Type B pancreatic cell (in vitro differentiated cells): ENCODE results near the gene SLC25A5. TPM values are rescaled to one million over a fixed set of nuclear protein-coding genes. Genes with fewer than 3 reads are reported as not detected.

Source experiments
- DNase-seq: peaks from one replicate; pipeline ENCODE4 v3.0.0; 2021; ENCODE audit warnings: mixed read lengths; ENCODE audit not compliant: unreplicated experiment; ENCODE audit errors: extremely low spot score
- H3K27ac Mint-ChIP-seq: 2 replicates; pipeline ENCODE4 v1.8.0; 2021; ENCODE audit warnings: mild to moderate bottlenecking, mixed read lengths
- H3K27me3 Mint-ChIP-seq: 2 replicates; pipeline ENCODE4 v1.8.0; 2021; ENCODE audit warnings: mixed read lengths
- H3K36me3 Mint-ChIP-seq: 2 replicates; pipeline ENCODE4 v1.8.0; 2021; ENCODE audit warnings: mixed read lengths
- H3K4me1 Mint-ChIP-seq: one replicate; pipeline ENCODE4 v1.8.0; 2021; ENCODE audit warnings: mixed read lengths; ENCODE audit not compliant: unreplicated experiment
- H3K4me3 Mint-ChIP-seq: 2 replicates; pipeline ENCODE4 v1.8.0; 2021; ENCODE audit warnings: mild to moderate bottlenecking, mixed read lengths
- H3K9me3 Mint-ChIP-seq: 2 replicates; pipeline ENCODE4 v1.8.0; 2021; ENCODE audit warnings: mixed read lengths
- long read RNA-seq: library from polyadenylated mRNA; unstranded; transcript quantifications from one replicate; pipeline ENCODE4 v2.0.0, GENCODE V29; 2020
- total RNA-seq: library from RNA; stranded (reverse); gene quantifications from 2 replicates; pipeline ENCODE4 v1.2.1, GENCODE V29; 2021; ENCODE audit warnings: low replicate concordance
- TF ChIP-seq, protein P1 (sequence below): fragments of 200-600 bp; sonication (generic); conservative IDR thresholded peaks from 2 replicates; pipeline ENCODE4 v1.5.0; 2021; ENCODE audit warnings: antibody characterized with exemption, mild to moderate bottlenecking

Gene SLC25A5
- total RNA-seq, result 428 and 470 TPM in 2 replicates
- long read RNA-seq, transcript SLC25A5-201 (4 exons, 1,274 nt), result major isoform, 2,098 of 2,133 reads
- long read RNA-seq, partial matches to known transcripts, result 3 of 2,133 reads
- long read RNA-seq, other reads (novel, unspliced or antisense), result 28 of 2,133 reads

DNA sequence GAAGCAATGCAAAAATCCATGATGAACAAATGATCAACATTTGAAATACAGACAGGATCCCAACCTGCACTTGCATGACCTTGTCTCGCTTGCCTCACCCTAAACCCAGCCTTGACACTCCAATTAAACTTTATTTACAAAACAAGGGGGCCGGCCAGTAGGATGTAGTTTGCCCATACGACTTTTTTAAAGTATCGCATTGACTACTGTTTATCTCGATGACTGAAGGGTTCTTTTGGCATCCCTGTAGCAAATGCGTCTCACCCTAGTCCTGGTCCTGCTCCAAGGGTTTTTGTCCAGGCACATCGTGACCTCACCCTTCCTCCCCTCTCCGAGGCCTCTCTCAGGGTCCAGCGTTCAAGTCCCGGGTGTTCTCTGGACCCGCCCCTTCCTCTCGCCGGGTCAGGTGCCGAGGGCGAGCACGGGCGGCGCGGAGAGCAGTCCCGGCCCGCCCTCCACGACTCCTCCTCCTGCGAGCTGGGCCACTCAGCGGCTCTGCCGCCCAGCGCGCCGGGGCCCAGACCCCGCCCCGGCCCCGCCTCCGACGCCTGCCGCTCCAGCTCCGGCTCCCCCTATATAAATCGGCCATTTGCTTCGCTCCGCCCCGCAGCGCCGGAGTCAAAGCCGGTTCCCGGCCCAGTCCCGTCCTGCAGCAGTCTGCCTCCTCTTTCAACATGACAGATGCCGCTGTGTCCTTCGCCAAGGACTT lies at the start of gene SLC25A5:
TSS of gene SLC25A5 (plus strand) at position 603 of the 709 bp plus-strand sequence. CDS start at position 675, 72 bp downstream.
- no peaks in the 10 kb centered on the region for H3K27me3 Mint-ChIP-seq
- H3K9me3 Mint-ChIP-seq, result no peaks in the 10 kb centered on the region
- no peaks in the 10 kb centered on the region for H3K4me1 Mint-ChIP-seq
- peak within 1 kb of the TSS; percentile 86 for H3K27ac Mint-ChIP-seq
- peaks cover 7% of the 10 kb centered on the region for H3K36me3 Mint-ChIP-seq
- peak; percentile 83 for DNase-seq
- peak within 1 kb of the TSS; percentile 90 for H3K4me3 Mint-ChIP-seq
- TF ChIP-seq, protein P1, sequence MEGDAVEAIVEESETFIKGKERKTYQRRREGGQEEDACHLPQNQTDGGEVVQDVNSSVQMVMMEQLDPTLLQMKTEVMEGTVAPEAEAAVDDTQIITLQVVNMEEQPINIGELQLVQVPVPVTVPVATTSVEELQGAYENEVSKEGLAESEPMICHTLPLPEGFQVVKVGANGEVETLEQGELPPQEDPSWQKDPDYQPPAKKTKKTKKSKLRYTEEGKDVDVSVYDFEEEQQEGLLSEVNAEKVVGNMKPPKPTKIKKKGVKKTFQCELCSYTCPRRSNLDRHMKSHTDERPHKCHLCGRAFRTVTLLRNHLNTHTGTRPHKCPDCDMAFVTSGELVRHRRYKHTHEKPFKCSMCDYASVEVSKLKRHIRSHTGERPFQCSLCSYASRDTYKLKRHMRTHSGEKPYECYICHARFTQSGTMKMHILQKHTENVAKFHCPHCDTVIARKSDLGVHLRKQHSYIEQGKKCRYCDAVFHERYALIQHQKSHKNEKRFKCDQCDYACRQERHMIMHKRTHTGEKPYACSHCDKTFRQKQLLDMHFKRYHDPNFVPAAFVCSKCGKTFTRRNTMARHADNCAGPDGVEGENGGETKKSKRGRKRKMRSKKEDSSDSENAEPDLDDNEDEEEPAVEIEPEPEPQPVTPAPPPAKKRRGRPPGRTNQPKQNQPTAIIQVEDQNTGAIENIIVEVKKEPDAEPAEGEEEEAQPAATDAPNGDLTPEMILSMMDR, result no peak

DNA sequence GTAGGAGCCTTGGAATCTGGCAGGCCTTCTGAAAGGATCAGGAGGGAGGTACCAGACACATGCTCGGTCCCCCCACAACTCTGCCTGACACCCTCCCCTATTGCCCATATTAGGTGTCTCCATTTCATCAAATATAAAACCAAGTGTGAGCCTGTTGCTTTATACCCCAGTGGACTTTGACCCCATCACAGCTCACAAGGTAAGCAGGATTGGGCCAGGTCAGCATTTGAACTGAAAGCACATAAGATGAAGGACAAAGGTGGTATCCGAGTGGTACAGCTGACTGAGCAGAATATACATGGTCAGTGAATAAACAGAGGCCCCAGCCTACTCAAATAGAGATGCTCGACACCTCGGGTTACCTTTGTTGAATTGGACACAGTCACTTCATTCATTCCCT lies 49.1 kb upstream of the SLC25A5 start:
- Mint-ChIP-seq H3K4me3 (no peak overlapping the region), H3K4me1 (no peaks in the 10 kb centered on the region), H3K36me3 (peaks cover 5% of the 10 kb centered on the region), H3K27me3 (no peaks in the 10 kb centered on the region), H3K9me3 (no peaks in the 10 kb centered on the region), H3K27ac (no peak overlapping the region)
- TF ChIP-seq, protein P1, result no peak
- DNase-seq, result no peak

DNA sequence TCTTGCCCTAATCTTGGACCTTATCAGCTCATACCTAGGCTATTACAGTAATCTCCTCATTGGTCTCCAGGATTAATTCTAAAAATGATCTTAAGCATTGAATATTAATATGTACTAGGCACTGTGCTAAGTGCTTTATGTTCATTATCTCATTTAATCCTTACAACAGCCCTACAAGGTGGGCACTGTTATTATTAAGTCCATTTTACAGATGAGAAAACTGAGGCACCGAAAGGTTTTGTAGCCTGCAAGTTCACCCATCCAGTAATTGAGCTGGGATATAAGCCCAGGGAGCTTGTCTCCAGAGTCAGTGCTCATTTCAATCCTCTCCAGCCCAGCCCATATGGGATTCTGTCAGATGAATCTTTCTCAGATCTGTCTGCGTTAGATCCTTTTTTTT lies 48.3 kb upstream of the SLC25A5 start:
- peaks cover 5% of the 10 kb centered on the region for H3K36me3 Mint-ChIP-seq
- no peak for DNase-seq
- H3K9me3 Mint-ChIP-seq, result no peaks in the 10 kb centered on the region
- H3K4me1 Mint-ChIP-seq, result no peaks in the 10 kb centered on the region
- H3K27ac Mint-ChIP-seq, result no peak overlapping the region
- H3K27me3 Mint-ChIP-seq, result no peaks in the 10 kb centered on the region
- TF ChIP-seq, protein P1, result no peak
- H3K4me3 Mint-ChIP-seq, result no peak overlapping the region

- Mint-ChIP-seq H3K27ac (no peak overlapping the region), H3K36me3 (peaks cover 5% of the 10 kb centered on the region), H3K4me1 (no peaks in the 10 kb centered on the region), H3K9me3 (no peaks in the 10 kb centered on the region), H3K4me3 (no peak overlapping the region), H3K27me3 (no peaks in the 10 kb centered on the region)
- DNase-seq, result no peak
- TF ChIP-seq, protein P1, result no peak
Measured at GRCh38 chrX:119421016-119421705, 47.1 kb upstream of the SLC25A5 start.

DNA sequence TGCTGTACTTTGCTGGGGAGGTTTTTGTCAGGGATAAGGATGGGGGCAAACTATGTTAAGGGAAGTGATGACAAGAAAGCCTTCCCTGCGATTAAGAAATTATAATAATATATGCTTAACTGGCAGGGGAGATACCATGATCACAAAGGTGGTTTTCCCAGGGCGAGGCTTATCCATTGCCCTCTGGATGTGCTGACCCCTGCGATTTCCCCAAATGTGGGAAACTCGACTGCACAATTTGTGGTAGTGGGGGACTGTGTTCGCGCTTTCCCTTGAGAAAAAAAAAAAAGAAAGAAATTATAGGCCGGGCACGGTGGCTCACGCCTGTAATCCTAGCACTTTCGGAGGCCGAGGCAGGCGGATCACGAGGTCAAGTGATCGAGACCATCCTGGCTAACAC lies 44.6 kb upstream of the SLC25A5 start:
- TF ChIP-seq, protein P1, result no peak
- no peaks in the 10 kb centered on the region for H3K4me1 Mint-ChIP-seq

More for the DNA sequence above, 44.6 kb upstream of the SLC25A5 start:
- DNase-seq, result no peak
- Mint-ChIP-seq H3K27me3 (no peaks in the 10 kb centered on the region), H3K4me3 (no peak overlapping the region), H3K36me3 (peaks cover 8% of the 10 kb centered on the region), H3K27ac (no peak overlapping the region), H3K9me3 (no peaks in the 10 kb centered on the region)
